Endothelial cell of umbilical vein (primary cell): ENCODE results near the gene SLC12A5. TPM values are rescaled to one million over a fixed set of nuclear protein-coding genes. Genes with fewer than 3 reads are reported as not detected.

ENCODE experiments used
- BruUV-seq: library from RNA; stranded (reverse); fragments of 400-500 nt; replicated peaks from 2 replicates; lab custom pipeline; 2021; lab: Mats Ljungman, UMichigan
- CTCF ChIA-PET: fragments of 300-600, 350-600 bp; sonication (Branson Sonifier 250); formaldehyde crosslinking; loops from one replicate; lab custom pipeline; 2021; ENCODE audit warnings: antibody characterized with exemption, inconsistent platforms; lab: Charles Lee
- POLR2A ChIA-PET: fragments of 300-600, 350-600 bp; sonication (Branson Sonifier 250); formaldehyde crosslinking; loops from one replicate; lab custom pipeline; 2021; ENCODE audit warnings: antibody characterized with exemption, inconsistent platforms; lab: Charles Lee
- DNase-seq: peaks from one replicate; pipeline ENCODE4 v3.0.0-alpha.2; 2011; ENCODE audit warnings: low read depth, low spot score
- FAIRE-seq: peaks from 2 replicates; lab custom pipeline; 2011; peaks lifted over from hg19 to GRCh38; lab: Jason Lieb, UNC
- H2AFZ ChIP-seq: 2 replicates; pipeline ENCODE4 v1.6.0; 2012; ENCODE audit warnings: low read depth, low read length, control low read depth, inconsistent platforms
- H3K27ac ChIP-seq: 2 replicates; pipeline ENCODE4 v1.5.1; 2011; ENCODE audit warnings: low read depth, mild to moderate bottlenecking, control low read depth, low read length, moderate library complexity; ENCODE audit not compliant: insufficient read depth
- H3K27me3 ChIP-seq, 2 experiments: 2 replicates each; pipeline versions ENCODE4 v1.6.0 to v1.6.1; 2011; ENCODE audit warnings: low read length in 2 of 2, mixed read lengths in 1 of 2; ENCODE audit not compliant: control insufficient read depth in 2 of 2, insufficient read depth in 2 of 2
- H3K36me3 ChIP-seq, 2 experiments: 2 replicates in 1 of 2; 3 replicates in 1 of 2; pipeline ENCODE4 v1.5.1; 2011; ENCODE audit warnings: low read length in 2 of 2, mild to moderate bottlenecking in 1 of 2, moderate library complexity in 1 of 2; ENCODE audit not compliant: control insufficient read depth in 2 of 2, insufficient read depth in 2 of 2; ENCODE audit errors: extremely low read depth in 1 of 2
- H3K4me1 ChIP-seq: 3 replicates; pipeline ENCODE4 v1.5.1; 2011; ENCODE audit warnings: mild to moderate bottlenecking, low read length; ENCODE audit not compliant: control insufficient read depth, insufficient read depth; ENCODE audit errors: extremely low read depth
- H3K4me2 ChIP-seq: 2 replicates; pipeline ENCODE4 v1.6.1; 2011; ENCODE audit warnings: low read length, control low read depth, mixed read lengths; ENCODE audit not compliant: insufficient read depth
- H3K4me3 ChIP-seq, 3 experiments: fragments of 200-600 bp in 1 of 3; sonication (generic), shearing (Covaris generic) in 1 of 3; replicated peaks in 1 of 3; 2 replicates each; pipeline ENCODE4 v1.5.1; 2011 to 2016; ENCODE audit warnings: control low read depth in 3 of 3, low read length in 3 of 3, mild to moderate bottlenecking in 2 of 3, inconsistent platforms in 1 of 3, low read depth in 1 of 3, moderate library complexity in 1 of 3; ENCODE audit not compliant: insufficient read depth in 1 of 3
- H3K79me2 ChIP-seq: 2 replicates; pipeline ENCODE4 v1.6.0; 2012; ENCODE audit warnings: low read length, inconsistent platforms; ENCODE audit not compliant: control insufficient read depth, insufficient read depth
- H3K9ac ChIP-seq: replicated peaks from 2 replicates; pipeline ENCODE3; 2011; ENCODE audit warnings: low read length, control low read depth; ENCODE audit not compliant: insufficient read depth; ENCODE audit errors: extremely low read depth
- H3K9me1 ChIP-seq: replicated peaks from 3 replicates; pipeline ENCODE4 v1.6.0; 2011; ENCODE audit warnings: mild to moderate bottlenecking, low read length; ENCODE audit not compliant: control insufficient read depth, insufficient read depth; ENCODE audit errors: extremely low read depth
- H3K9me3 ChIP-seq: replicated peaks from 2 replicates; pipeline ENCODE4 v1.5.1; 2012; ENCODE audit warnings: low read length, inconsistent platforms; ENCODE audit not compliant: control insufficient read depth, insufficient read depth
- H4K20me1 ChIP-seq: replicated peaks from 2 replicates; pipeline ENCODE3; 2011; ENCODE audit warnings: mild to moderate bottlenecking, low read length; ENCODE audit not compliant: control insufficient read depth, insufficient read depth; ENCODE audit errors: extremely low read depth
- CTCF ChIP-seq, 2 donors: IDR thresholded peaks; 1 replicate in 1 of 2; 2 replicates in 1 of 2; pipeline ENCODE4 v1.5.1; 2011; ENCODE audit warnings: low read length in 2 of 2, mild to moderate bottlenecking in 2 of 2, moderate library complexity in 2 of 2, control low read depth in 1 of 2, inconsistent platforms in 1 of 2, low read depth in 1 of 2; ENCODE audit not compliant: insufficient read depth in 1 of 2; ENCODE audit errors: extremely low read depth in 1 of 2
- EZH2 ChIP-seq: IDR thresholded peaks from 2 replicates; pipeline ENCODE4 v1.6.1; 2012; ENCODE audit warnings: borderline replicate concordance, low read depth, mild to moderate bottlenecking, moderate library complexity, low read length, inconsistent platforms; ENCODE audit not compliant: severe bottlenecking
- FOS ChIP-seq: IDR thresholded peaks from 2 replicates; pipeline ENCODE4 v1.6.1; 2011; ENCODE audit warnings: mild to moderate bottlenecking, low read length, moderate library complexity, borderline replicate concordance; ENCODE audit not compliant: insufficient read depth
- GATA2 ChIP-seq: IDR thresholded peaks from 2 replicates; pipeline ENCODE4 v1.7.0; 2011; ENCODE audit warnings: low read depth, mild to moderate bottlenecking, moderate library complexity, mixed read lengths, low read length; ENCODE audit not compliant: insufficient read length, insufficient read depth
- JUN ChIP-seq: IDR thresholded peaks from 2 replicates; pipeline ENCODE4 v1.6.1; 2011; ENCODE audit warnings: borderline replicate concordance, low read depth; ENCODE audit not compliant: insufficient read length, insufficient read depth
- MYC ChIP-seq: IDR thresholded peaks from one replicate; pipeline ENCODE4 v1.6.1; 2011; ENCODE audit warnings: mild to moderate bottlenecking, low read depth, low read length
- dilution Hi-C: fragments of 300-500 bp; cut with MboI; formaldehyde crosslinking; loops from one replicate; pipeline ENCODE4 v1.15.0; 2019; ENCODE audit warnings: low sequenced_read_pairs; ENCODE audit not compliant: extremely low pct_ligation_motif_present
- intact Hi-C: fragments of 100-400 bp; cut with micrococcal nuclease; formaldehyde crosslinking; loops from one replicate; pipeline ENCODE4 v1.10.0; 2022
- polyA plus RNA-seq, 4 experiments: library from polyadenylated mRNA; depleted of rRNA in 3 of 4; stranded (reverse) in 3 of 4; unstranded in 1 of 4; fragments of >200 nt; gene quantifications; 2 replicates each; pipeline versions ENCODE4 v1.2.1 to v1.2.3, GENCODE V29; 2011 to 2012; ENCODE audit warnings: missing spikeins in 1 of 4
- total RNA-seq: library from RNA; stranded (reverse); gene quantifications from 2 replicates; pipeline ENCODE4 v1.2.3, GENCODE V29; 2021

Gene SLC12A5
- total and polyA plus RNA-seq, 2 donors (not counting 3 experiments of a cell fraction or from before 2014, with no cell fraction given), result 1.6 to 2.3 TPM

- Histone ChIP-seq H3K9ac (no peak overlapping the region), H3K27me3 (no peaks in the 10 kb centered on the region), H2AFZ (no peak overlapping the region), H3K79me2 (peaks cover 94% of the 10 kb centered on the region), H3K4me2 (no peak overlapping the region), H3K9me3 (no peaks in the 10 kb centered on the region), H4K20me1 (peaks cover 38% of the 10 kb centered on the region), H3K4me1 (peaks cover 17% of the 10 kb centered on the region), H3K4me3 (no peak overlapping the region), H3K36me3 (peaks cover 6% of the 10 kb centered on the region in 2 experiments), H3K9me1 (no peaks in the 10 kb centered on the region), H3K27ac (no peak overlapping the region)
- ChIA-PET POLR2A (no interaction called here), CTCF (interaction anchor here (0.8 to 1.1 kb wide), 2 partner anchors 56 to 97 kb away, joined by 3 read pairs; no protein-coding TSS in a partner anchor)
- dilution Hi-C loops (no loop called here), intact Hi-C loops (loop anchor here (10.0 kb wide), 1 partner anchor 269 kb away; the partner anchor contains the start of gene UBE2C)
- BruUV-seq, result no TSS peak
- DNase-seq (no peak), FAIRE-seq (no peak)
- no peak for TF ChIP-seq MYC
- no peak for TF ChIP-seq GATA2
- no peak for TF ChIP-seq EZH2
- no peak for TF ChIP-seq FOS
- TF ChIP-seq CTCF (IDR thresholded peaks at IDR 0.05; ENCODE audit: extremely low read depth in 1 of 2, insufficient read depth in 1 of 2, low read depth in 1 of 2, low read length in 2 of 2), result no peak
- no peak for TF ChIP-seq JUN
Measured at GRCh38 chr20:46083531-46084061, 54.6 kb downstream of the SLC12A5 start.
